ENCODE results near the gene TRIM2. TPM values are rescaled to one million over a fixed set of nuclear protein-coding genes. Genes with fewer than 3 reads are reported as not detected.

TRIM2 gene
- total RNA-seq, 1 donor from 2014 or later, result 40.8 TPM

DNA sequence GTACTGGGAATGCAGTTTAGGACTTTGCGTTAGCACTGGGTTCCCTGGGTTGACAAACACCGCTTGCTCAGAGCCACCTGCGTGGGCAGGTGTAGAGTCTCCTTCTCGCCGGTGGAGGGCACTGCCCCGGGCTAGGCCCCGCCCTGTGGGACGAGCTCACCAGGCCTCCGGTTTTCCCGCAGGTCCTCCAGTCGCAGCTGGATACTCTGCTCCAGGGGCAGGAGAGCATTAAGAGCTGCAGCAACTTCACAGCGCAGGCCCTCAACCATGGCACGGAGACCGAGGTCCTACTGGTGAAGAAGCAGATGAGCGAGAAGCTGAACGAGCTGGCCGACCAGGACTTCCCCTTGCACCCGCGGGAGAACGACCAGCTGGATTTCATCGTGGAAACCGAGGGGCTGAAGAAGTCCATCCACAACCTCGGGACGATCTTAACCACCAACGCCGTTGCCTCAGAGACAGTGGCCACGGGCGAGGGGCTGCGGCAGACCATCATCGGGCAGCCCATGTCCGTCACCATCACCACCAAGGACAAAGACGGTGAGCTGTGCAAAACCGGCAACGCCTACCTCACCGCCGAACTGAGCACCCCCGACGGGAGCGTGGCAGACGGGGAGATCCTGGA lies 91.0 kb downstream of the TRIM2 start:
- TF ChIP-seq, protein P1, sequence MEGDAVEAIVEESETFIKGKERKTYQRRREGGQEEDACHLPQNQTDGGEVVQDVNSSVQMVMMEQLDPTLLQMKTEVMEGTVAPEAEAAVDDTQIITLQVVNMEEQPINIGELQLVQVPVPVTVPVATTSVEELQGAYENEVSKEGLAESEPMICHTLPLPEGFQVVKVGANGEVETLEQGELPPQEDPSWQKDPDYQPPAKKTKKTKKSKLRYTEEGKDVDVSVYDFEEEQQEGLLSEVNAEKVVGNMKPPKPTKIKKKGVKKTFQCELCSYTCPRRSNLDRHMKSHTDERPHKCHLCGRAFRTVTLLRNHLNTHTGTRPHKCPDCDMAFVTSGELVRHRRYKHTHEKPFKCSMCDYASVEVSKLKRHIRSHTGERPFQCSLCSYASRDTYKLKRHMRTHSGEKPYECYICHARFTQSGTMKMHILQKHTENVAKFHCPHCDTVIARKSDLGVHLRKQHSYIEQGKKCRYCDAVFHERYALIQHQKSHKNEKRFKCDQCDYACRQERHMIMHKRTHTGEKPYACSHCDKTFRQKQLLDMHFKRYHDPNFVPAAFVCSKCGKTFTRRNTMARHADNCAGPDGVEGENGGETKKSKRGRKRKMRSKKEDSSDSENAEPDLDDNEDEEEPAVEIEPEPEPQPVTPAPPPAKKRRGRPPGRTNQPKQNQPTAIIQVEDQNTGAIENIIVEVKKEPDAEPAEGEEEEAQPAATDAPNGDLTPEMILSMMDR (conservative IDR thresholded peaks at IDR 0.05; ENCODE audit: low read depth, low read length), result peak; percentile 9
- H3K4me3 ChIP-seq (ENCODE audit: low read depth, low read length), result no peak overlapping the region
- DNase-seq (ENCODE audit: low read depth), result no peak

DNA sequence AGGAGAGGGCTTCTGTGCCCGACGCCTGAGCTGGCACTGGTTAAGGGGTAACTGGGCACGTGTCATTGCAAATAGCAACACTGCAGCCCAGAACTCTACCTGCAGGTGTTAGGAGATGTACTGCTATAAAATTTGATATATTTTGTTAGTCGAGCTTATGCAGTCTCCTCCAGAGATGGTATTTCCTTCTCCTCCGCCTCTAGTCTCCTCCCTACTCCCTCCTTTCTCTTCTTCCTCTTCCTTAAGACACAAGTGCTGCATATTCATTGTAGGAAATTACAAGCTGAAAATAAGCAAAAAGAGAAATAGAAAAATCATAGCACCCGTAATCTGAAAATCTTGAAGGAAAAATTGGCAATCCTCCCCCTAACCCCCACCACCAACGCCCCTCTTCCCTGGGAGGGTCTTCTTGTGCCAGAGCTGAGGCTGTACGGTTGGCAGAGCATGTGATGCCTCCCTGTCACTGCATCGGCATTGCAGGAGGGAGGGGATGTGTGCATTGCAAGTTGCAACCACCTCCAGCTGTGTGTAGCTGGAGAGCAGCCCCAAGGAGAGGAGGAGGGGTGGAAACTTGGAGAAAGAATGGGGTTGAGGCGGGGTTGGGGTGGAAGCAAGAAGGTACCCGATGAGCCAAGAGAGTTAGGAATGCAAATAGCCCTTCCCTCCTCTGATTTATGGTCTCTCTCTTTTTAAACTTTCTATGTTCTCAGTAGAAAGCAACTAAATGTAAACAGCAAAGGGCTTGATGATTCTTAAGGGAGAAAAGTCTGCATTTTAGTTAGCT lies 92.0 kb downstream of the TRIM2 start:
- DNase-seq (ENCODE audit: low read depth), result no peak
- TF ChIP-seq, protein P1 (conservative IDR thresholded peaks at IDR 0.05; ENCODE audit: low read depth, low read length), result no peak
- H3K4me3 ChIP-seq (ENCODE audit: low read depth, low read length), result no peak overlapping the region

DNA sequence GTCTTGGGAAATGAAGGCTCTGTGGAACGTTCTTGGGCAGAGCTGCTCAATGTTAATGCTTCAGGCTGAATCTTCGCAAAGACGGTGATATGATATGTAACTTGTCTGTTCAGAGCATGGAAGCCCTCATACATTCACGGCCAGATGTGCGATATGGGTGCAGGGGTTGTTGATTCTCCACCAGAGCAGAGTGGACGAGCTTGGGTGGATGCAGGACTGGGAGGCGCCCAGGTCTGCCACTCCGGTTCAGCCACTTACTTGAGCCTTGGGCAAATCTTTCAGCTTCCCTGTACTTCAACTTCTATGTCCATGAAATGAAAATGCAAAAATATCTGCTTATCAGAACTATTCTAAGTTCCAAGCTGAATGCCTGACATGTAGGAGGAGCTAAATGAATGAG lies 92.9 kb downstream of the TRIM2 start:
- H3K4me3 ChIP-seq (ENCODE audit: low read depth, low read length), result no peak overlapping the region
- DNase-seq (ENCODE audit: low read depth), result no peak
- TF ChIP-seq, protein P1 (conservative IDR thresholded peaks at IDR 0.05; ENCODE audit: low read depth, low read length), result no peak

DNA sequence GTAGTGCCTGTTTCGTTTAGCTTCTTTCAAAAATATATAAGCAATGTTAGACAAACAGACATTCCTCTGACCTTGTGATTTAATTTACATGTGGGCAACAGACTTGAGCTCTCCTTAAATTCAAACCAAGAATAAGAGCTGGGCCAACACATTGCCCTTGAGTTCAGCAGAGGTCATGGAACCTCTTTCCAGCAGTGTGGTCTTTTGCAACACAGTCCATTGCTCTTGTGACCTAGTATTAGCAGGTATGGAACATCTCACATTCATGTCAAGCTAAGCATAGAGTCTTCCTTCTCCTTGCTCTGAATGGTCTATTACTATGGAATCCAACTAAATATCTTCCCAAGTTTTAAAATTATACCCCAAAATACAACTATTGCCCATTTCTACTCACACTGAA lies 106.5 kb downstream of the TRIM2 start:
- H3K4me3 ChIP-seq (ENCODE audit: low read depth, low read length), result no peak overlapping the region
- TF ChIP-seq, protein P1 (conservative IDR thresholded peaks at IDR 0.05; ENCODE audit: low read depth, low read length), result no peak
- no peak for DNase-seq (ENCODE audit: low read depth)

DNA sequence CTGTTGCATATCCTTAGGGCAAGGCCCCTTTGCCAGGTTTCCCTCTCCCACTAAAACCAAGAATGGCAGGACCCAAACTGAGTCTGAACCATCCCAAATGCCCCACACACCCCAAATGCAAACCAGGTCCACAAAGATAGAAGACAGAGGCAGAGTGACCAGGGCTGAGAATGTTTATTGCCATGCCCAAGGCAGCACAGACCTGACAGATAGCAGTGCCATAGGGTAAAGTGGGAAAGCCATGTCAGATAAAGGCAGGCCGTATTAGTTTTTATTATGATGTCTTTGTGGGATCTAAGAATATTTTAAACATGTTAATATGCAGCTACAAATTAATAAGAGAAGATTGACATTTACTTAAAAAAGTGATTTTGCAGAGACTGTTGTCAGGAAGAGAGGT lies 110.7 kb downstream of the TRIM2 start:
- TF ChIP-seq, protein P1 (conservative IDR thresholded peaks at IDR 0.05; ENCODE audit: low read depth, low read length), result no peak
- H3K4me3 ChIP-seq (ENCODE audit: low read depth, low read length), result no peak overlapping the region

DNA sequence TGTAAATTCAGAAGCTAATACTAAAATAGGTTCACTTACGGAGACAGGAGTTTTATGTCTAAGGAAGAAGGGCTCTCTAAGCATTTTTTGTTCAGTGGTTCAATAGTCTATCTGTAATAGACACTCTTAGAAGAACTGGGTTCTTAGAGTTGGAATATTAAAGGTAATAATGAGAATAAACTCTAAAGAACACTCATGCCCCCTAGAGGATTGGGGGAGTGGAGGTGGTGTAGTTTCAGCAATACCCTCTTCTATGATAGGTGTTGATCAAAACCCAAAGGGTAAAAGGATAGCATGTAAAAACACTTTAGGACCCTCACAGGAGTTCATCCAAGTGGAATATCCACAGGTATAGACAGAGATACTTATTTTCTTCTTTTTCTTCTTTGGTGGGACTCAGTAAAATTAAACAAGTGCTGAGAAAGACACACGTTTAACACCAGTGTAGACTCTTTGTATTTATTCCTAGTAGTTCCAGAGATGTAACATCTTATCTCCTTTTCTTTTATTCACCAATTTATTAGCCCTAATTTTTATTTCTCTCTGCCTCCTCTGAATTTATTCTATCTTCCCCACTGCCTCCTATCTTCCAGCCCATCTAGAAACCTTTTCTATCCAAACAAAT lies 114.6 kb downstream of the TRIM2 start:
- H3K4me3 ChIP-seq (ENCODE audit: low read depth, low read length), result no peak overlapping the region
- TF ChIP-seq, protein P1 (conservative IDR thresholded peaks at IDR 0.05; ENCODE audit: low read depth, low read length), result peak; percentile 85
- DNase-seq (ENCODE audit: low read depth), result no peak

More for the DNA sequence above, 110.7 kb downstream of the TRIM2 start:
- no peak for DNase-seq (ENCODE audit: low read depth)
